GM12801 (cell line): ENCODE measurements around the gene TMEM214.

ENCODE experiments used
- TF ChIP-seq, protein P1 (sequence below): IDR thresholded peaks from one replicate; pipeline ENCODE4 v1.5.1; 2011; ENCODE audit warnings: control low read depth; ENCODE audit not compliant: insufficient read length; ENCODE audit errors: extremely low read depth

TMEM214 gene

DNA sequence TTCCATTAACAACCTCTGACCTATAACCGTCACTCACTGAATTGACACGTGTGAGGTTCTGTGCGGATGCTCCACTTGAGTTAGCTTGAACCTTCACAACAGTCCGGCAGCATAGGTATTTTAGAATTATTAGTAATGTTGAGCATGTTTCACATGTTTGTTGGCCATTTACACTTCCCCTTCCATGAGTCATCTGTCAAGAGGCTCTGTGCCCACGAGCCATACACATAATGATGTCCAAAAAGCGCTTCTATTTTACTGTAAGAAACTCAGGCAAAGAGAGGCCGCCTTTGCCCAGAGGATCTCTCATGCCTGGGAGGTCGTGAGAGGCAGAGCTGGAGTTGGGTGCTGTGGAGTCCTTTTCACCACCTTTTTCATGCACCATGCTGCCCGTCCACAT, 28.9 kb upstream of the TMEM214 start:
- TF ChIP-seq, protein P1, sequence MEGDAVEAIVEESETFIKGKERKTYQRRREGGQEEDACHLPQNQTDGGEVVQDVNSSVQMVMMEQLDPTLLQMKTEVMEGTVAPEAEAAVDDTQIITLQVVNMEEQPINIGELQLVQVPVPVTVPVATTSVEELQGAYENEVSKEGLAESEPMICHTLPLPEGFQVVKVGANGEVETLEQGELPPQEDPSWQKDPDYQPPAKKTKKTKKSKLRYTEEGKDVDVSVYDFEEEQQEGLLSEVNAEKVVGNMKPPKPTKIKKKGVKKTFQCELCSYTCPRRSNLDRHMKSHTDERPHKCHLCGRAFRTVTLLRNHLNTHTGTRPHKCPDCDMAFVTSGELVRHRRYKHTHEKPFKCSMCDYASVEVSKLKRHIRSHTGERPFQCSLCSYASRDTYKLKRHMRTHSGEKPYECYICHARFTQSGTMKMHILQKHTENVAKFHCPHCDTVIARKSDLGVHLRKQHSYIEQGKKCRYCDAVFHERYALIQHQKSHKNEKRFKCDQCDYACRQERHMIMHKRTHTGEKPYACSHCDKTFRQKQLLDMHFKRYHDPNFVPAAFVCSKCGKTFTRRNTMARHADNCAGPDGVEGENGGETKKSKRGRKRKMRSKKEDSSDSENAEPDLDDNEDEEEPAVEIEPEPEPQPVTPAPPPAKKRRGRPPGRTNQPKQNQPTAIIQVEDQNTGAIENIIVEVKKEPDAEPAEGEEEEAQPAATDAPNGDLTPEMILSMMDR = no peak

DNA sequence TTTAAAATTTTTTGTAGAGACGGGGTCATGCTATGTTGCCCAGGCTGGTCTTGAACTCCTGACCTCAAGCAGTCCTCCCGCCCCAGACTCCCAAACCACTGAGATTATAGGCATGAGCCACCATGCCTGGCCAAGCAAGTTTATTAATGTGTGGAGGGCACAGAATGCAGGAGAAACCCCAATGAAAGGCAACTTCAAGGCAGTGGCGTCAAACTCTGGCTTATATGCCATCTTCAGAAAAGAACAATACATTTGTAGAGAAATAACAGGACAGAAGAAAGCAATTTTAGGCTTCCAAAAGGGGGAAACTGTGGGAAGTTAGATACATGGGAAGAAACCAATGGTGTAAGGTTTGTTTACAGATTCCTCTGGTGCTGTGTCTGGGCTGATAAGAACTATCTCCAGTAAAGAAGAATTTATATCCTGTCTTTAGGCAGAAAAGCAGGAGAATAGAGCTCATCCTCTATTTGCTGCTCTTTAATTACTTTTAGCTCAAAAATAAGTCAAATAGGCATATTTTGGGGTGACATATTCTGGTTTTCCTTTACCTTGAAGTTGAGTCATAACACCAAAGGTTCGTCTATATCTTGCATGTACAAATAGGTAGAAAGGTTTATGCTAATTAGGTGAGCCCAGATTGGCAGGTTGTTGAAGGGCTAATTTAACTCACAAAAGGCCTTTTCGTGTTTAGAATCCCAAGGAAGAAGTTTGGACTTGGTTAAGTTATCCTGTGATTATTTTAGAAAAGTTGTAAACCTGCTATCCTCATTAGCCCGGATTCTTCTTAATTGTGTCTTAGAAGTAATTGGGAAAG, 26.0 kb upstream of the TMEM214 start:
- TF ChIP-seq, protein P1 = no peak

DNA sequence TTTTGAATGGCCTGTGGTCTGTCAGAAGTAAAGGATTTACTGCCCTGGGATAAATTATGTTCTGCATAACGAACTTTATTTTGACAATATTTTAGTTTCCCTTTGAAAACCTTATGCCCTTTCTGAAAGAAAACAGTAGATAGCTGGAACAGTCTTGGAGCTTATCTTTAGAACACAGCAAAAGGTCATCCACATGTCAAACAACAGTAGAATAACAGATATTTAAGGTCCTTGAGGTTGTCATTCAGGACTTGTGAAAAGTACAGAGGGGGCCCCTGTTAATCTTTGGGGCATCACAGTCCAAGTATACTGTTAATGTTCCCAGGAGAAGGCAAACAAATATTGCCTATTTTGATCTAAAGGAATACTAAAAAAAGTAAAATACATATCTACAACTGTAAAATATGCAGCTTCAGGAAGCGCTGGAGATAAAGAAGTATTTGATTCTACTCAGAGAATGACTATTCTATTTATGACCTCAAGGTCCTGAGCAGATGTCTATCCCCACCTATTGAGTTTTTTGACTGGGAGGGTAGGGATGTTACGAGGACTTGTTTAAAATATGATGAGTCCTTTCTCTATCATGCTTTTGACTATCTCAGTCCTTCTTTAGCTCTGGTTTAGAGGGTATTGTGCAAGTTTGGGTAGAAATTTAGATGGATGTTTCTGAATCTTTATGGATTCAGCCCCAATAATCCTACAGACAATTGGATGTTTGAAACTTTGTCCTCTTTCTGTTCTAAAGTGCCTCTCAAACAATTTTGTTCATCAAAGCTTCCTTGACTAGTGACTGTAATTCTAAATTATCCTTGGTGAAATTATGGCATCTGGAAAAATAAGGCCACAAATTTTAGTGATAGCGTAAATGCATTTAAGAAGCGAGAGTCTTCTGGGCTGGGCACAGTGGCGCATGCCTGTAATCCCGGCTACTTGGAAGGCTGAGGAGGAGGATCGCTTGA, 25.1 kb upstream of the TMEM214 start:
- TF ChIP-seq, protein P1 = no peak

DNA sequence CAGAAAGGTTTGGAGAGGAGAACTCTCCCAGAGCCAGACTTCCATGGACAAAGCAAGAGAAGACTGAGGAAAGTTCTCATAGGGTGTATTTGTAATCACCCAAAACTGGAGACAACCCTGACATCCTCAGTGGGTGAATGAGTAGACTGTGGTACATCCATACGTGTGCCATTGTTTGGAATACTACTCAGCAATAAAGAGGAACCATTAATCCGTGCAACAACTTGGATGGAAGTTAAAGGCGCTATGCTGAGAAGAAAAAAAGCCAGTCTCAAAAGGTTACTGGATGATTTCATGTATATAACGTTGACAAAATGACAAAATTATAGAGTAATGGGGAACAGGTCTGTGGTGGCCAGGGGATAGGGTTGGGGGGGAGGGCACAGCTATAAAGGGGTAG, 24.1 kb upstream of the TMEM214 start:
- TF ChIP-seq, protein P1 = no peak

DNA sequence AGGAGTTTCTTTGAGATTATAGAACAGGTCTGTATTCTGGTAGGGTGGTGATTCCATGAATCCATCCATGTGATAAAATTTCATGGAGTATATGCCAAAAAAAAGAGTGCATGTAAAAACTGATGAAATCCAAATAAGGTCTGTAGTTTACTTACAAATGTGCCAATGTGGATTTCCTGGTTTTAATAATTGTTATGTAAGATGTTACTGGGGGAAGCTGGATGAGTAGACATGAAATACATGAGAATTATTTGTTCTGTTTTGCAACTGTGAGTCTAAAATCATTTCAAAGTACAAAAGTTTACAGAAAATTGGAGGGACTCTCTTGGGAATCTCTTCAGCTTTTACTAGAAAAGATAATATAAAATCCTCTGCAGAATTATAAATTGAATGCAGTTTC, 23.7 kb upstream of the TMEM214 start:
- TF ChIP-seq, protein P1 = no peak

DNA sequence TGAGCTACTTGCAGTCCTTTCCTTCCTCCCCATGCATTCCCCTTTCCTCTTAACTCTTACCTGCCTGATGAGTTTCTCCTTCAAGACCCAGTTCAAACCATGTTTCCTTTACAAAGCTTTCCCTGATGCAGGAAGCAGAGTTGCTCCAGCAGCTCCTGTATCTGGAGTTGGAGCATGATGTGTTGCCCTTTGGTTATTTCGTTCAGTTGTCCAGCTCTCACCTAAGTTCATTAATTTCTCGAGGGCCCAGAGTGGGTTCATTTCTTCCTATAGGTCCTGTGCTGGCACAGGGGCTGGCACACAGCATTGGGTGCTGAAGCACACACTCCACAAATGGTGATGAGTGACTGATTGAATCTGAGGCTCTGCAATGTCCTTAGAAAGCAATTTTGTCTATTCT, 23.0 kb upstream of the TMEM214 start:
- TF ChIP-seq, protein P1 = no peak

DNA sequence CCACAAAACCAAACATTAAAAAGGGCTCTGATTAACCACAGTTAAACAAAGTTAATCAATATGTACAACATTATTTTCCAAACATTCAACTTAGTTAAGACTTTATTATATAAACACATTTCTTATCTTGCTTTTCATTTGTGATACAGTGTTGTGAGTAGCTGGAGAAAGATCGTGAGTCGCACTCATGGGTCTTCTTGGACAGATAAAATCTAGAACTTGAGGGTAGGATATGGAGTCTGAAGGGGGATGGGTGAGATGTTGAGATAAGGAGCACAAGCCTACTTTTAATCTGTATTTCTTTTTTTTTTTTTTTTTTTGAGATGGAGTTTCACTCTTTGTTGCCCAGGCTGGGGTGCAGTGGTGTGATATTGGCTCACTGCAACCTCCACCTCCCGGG, 22.6 kb upstream of the TMEM214 start:
- TF ChIP-seq, protein P1 = no peak
